Ramos (cell line): ENCODE results near the gene GPR107.

ENCODE experiments used
- in situ Hi-C: fragments of 300-500 bp; cut with MboI; formaldehyde crosslinking; loops from one replicate; pipeline ENCODE4 v1.14.3; 2022; ENCODE audit warnings: low sequenced_read_pairs; ENCODE audit not compliant: unreplicated experiment

Gene GPR107

DNA sequence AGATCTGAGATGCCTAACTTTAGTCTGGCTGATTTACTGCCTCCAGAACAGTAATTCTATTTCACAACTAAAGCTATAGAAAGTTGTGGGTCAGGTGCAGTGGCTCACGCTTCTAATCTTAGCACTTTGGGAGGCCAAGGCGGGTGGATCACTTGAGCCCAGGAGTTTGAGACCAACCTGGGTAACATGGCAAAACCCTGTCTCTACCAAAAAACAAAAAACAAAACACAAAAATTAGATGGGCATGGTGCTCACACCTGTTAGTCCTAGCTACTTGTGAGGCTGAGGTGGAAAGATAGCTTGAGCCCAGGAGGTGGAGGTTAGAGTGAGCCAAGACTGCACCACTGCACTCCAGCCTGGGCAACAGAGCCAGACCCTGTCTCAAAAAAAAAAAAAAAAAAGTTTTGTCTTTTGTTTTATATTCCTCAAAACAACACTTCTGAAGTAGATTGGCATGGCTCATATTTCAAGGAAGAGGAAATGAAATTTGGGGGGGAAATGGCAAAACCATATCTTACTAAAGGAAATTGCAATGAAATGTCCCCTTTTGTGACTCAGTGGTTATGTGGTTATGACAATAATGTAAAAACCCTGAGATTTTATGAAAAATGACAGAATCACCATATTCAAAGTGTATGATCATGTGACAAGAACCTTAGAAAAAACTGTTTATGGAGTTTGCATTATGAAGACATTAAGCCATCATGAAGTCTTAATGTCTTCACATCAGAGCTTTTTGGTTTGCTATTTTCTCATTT, 26.9 kb upstream of the GPR107 start:
- in situ Hi-C loops = no loop called here

DNA sequence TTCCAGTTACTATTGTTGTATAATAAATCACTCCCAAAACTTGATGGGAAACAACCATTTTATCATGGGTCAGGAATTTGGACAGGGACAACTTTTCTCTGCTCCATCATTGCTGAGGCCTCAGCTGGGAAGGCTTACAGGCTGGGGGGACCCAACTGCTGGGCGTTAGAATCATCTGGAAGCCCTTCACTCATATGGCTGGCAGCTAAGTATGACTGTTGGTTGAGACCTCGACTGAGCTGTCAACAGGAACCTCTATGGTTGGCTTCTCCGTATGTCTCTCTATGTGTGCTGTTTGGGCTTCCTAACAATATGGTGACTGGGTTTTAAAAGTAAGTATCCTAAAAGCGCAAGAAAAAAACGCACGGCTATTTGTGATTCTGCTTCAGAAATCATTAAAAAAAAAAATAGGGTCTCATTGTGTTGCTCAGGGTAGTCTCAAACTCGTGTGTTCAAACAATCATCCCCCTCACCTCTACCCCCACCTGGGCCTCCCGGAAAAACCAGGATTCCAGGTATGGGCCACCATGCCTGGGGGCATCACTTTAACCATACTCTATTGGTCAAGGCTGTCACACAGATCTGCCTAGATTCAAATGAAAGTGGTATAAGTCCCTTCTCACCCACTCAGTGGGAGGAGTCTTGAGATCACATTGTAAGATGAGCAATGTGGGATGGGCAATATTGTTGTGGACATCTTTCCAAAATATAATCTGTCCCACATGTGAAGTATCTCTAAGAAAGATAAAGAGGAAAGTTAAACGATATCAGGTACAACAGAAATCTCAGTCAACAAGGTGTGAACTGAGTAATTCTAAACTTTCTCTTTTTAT, 26.0 kb upstream of the GPR107 start:
- in situ Hi-C loops = no loop called here

DNA sequence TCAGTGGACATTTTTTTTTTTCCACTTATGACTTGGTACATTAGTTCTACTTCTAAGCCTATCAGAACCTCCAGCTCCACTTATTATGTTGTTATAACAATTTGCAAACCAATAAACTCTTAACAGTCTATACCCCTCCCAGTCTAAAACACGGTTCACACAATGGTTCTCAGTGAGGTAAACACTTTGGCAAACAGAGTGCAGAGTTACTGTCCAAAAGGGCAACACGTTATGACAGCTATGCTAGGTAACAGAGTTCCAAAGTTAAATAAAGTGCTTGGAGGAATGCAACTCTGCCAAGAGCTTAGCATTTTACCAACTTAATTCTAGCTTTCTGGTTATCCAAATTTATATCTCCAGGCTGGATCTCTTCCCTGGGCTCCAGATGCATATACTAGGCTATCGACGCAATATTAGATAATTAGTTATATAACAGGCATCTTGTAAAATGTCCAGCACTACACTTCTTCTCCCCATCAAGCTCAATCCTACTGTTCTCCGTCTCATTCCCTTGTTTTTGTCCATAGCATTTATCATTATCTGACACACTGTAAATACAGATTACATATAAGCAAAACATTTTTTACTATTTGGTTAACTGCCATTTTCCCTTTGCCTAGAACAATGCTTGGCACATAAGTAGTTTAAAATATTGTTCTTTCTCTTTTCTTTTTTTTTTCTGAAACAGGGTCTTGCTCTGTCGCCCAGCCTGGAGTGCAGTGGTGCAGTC, 25.0 kb upstream of the GPR107 start:
- in situ Hi-C loops = no loop called here

DNA sequence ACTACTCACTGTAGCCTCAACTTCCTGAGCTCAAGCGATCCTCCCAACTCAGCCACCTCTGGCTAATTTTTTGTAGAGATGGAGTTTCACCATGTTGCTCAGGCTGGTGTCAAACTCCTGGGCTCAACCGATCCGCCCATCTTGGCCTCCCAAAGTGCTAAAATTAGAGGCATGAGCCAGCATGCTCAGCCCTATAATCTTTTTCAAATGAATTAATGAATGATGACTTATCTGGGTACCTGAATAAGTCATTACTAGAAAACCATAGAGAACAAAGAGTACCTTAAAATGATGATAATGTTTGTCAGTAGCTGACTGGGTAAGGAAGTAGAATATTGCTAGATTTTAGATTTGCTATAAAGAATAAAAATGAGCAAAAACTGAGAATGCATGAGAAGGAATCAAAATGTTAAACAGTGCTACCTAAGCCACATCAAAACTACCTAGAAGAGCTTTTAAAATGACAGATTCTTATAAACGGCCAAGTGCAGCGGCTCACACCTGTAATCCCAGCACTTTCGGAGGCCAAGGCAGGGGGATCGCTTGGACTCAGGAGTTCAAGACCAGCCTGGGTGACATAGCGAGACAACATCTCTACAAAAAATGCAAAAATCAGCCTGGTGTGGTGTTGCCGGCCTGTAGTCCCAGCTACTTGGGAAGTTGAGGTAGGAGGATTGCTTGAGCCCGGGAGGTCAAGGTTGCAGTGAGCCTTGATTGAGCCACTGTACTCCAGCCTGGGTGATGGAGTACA, 24.3 kb upstream of the GPR107 start:
- in situ Hi-C loops = no loop called here

DNA sequence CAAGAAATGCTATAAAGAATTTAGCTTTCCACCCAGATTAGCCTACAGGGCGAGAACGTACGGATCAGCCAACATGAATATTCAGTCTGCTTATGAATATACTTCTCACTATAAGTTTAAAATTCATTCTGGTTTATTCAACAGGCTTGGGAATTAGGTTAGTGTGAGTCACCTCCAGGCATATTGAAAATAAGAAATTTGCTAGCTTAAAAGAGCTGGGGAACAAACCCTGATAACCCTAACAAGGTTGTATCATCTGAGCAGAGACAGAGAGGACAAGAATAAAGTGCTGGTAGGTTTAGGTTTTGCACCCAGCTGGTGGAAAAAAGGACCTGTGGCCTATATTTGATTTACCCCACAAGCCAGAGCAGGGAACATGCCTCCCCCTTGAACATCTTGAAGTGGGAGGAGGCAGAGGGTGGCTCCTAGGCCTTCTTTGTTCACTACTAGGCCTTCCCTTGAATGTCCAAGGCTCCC, 23.0 kb upstream of the GPR107 start:
- in situ Hi-C loops = no loop called here

DNA sequence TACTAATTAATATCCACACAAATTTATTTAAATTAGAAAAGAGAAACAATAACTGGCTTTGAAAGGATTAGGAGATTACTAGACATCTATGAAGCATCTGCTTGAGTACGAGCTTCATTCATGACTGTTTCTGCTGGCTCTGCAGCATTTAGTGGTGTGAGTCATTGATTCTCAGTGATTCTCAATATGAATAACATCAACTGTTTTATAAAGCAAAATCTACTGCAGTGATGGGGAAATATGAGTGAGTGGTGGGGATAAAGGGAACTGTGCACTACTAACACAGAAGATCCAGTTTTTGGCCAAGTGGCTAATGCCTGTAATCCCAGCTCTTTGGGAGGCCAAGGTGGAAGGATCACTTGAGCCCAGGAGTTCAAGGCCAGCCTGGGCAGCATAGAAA, 19.1 kb upstream of the GPR107 start:
- in situ Hi-C loops = no loop called here

DNA sequence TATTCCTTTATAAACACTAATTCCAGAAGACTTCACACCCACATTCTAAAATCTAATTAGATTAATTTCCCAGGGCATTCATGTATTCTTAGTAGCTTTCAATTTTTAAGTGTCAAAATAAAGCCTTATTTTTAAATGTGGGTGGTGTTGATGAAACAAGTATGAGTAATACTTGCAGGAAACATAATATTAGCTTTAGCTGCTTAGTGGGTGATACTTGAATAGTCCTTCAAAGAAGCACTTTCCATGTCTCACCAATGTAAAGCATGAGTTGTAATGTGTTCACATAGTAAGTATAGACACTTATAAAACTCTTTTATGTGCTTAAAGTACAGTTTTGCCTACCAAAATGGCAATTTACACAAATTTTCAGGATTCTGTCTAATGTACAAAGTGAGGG, 17.6 kb upstream of the GPR107 start:
- in situ Hi-C loops = no loop called here

DNA sequence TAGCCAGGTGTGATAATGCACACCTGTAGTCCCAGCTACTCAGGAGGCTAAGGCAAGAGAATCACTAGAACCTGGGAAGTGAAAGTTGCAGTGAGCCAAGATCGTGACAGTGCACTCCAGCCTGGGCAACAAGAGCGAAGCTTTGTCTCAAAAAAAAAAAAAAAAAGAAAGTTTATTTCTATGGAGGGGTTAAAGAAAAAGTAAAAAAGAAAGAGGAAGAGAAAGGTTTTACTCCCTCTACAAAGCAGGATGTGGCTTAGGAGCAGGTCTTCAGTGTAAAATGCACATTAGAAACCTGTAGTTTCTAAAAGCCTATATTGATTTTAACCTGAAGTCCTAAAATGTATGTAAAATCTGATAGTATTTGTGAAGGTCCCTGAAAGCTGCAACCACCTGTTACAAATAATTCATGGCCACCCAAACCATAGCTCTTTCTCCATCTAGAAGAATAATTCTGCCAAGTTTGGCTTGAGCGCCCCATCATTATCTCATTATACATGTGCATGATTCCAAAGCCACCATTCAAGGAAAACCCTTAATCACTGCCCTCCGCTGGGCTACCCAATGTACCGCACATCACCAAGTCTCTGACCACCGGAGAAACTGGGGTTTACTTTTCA, 14.1 kb upstream of the GPR107 start:
- in situ Hi-C loops = no loop called here

DNA sequence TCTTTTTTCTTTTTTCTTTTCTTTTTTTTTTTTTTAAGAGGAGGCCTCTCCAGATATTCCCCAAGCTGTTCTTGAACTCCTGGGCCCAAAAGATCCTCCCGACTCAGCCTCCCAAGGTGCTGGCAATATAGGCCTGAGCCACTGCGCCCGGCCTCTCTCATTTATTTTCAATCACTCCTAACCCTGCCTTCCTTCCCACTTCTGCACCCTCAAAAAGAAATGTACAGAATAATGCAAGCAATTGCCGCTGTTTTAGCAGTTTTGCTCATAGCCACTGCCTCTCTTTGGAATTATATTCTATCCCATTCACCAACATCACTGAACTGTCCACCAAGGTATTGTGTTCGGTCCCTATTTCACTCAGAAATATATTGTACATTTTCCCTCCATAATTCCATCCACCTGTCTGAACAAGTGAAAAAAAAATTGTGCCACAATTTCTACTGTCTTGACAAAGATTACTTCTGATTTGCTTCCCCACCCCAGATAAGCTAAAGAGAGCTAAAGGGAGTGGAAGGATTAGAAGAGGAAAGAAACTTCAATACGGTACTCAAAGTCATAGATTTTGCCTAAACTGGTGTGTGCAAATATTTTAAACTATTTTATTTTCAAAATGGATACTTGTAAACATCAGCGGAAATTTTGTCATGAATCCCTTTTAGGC, 12.6 kb upstream of the GPR107 start:
- in situ Hi-C loops = no loop called here

DNA sequence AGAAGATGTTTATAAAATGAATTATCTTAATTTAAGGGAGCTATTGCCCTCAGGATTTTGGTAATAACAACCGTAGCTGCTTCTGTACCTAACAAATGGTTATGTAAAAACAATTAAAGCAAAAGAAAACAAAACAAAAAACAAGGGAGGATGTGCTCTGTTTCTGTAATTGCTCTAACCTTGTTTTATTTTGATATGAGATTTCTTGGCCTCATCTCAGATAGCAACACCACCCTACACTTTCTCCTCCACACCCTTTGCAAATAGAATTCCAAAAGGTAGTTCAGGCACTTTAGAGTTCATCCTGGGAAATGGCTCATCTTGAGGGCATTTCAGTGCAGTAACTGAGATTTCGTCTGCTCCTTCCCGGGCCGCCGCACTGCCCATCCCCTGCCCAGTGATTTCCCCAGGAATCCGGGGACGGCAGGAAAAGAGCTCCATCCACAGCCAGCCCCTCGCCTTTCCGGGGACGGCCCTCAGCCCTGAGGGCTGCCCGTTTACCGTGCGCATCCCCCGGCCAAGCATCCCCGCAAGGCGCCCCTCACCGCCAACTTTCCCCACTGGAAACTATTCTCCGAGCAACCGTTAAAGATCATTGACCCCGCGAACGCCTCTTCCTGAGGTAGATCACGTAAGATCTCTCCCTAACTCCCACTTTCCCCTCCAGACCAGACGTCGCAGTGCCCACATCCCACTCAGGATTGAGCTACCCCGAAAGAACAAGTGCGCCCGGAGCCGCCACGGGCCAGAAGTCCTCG, 11.9 kb upstream of the GPR107 start:
- in situ Hi-C loops = no loop called here

DNA sequence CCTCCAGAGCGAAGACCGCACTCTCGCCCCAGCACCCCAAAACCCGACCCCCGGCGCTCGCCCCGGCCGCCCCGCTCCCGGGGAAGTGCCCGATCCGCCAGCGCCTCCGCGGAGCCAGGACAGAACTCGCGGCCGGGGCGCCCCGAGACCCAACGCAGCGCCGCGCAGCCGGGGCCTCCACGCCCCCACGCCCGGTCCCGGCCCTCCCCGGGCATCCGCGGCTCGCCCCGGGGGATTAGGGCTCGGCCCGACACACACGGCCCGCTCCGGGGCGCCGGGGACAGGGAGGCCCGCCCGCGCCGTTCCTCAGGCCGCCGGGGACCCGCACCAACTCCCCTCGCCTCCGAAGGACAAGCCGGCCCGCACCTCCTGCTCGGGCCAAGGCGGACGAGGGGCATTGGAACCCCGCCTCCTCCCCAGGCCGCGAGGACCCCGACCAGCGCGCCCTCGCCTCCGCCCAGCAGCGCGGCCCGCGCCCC, 11.3 kb upstream of the GPR107 start:
- in situ Hi-C loops = no loop called here

DNA sequence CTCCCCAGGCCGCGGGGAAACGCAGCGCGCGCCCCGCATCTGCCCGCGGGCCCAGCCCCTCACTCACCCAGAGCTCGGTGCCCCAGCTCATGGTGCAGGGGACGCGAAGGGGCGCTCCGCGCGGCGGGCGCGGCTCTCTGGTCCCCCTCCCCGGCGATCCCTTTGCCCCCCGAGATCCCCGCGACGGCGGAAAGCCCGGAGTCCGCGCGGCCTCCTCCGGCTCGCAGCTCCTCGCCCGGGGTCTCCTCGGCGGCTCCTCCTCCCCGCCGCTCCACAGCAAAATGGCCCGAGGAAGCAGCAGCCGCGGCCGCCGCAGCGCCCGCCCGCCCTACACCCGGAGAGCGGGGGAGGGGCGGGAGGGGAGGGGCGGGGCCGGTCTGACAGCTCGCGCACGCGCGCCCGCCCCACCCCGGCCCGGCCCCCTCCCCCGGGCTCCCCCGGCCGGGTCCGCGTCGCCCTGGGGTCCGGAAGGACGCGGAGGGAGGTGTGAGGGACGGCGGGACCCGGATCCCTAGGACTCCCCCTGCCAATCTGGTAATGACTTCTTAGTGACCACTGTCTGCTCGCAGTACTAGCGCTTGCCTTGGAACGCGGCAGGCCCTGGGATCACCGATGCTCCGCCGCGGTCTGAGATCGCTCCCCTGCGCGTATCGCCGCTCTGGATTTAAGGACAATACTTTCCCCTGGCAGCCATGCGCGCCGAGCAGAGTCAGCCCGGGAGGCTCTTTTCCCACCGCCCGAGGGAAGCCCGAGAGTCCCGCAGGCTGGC, 10.6 kb upstream of the GPR107 start, which contains the start of gene FNBP1:
Gene FNBP1 (minus strand): TSS at position 305 of the 769 bp plus-strand sequence. CDS start 214 bp downstream, at position 91.
- in situ Hi-C loops = no loop called here

DNA sequence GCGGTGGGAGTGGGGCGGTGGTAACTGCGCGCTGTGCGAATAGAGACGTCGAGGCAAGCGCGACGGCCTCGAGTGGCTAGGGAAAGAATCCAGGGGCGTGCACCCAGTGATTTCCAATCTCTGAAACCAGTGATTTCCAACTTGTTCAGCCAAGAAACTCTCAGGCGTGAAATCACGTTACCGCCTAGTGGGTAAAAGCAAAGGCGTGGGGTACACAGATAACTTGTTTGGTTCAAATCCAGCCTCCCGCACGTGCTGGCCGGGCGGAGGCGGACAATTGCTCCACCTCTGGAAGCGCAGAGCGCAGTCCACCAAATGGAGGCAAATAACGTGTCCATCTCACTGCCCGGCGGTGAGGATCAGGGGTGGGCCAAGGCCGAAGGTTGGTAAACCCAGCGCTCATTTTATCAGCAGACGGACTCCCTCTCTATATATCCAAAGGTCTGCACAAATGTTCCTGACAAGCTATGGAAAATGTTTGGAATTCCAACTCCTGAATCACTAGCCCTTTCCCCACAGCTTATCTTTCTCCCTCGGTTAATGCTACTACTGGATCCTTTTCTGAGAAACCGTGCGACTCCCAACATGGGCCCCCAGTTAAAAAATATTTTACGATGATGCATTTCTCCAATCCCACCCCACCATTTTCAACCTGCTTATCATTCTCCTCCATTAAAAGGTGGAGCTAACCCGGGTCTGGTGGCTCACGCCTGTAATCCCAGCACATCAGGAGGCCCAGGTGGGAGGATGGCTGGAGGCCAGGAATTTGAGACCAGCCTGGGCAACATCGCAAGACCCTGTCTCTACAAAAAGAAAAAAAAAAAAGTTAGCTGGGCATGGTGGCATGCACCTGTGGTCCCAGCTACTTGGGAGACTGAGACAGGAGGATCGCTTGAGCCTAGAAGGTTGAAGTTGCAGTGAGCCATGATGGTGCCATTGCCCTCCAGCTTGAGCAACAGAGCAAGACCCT, 9.8 kb upstream of the GPR107 start:
- in situ Hi-C loops = no loop called here

DNA sequence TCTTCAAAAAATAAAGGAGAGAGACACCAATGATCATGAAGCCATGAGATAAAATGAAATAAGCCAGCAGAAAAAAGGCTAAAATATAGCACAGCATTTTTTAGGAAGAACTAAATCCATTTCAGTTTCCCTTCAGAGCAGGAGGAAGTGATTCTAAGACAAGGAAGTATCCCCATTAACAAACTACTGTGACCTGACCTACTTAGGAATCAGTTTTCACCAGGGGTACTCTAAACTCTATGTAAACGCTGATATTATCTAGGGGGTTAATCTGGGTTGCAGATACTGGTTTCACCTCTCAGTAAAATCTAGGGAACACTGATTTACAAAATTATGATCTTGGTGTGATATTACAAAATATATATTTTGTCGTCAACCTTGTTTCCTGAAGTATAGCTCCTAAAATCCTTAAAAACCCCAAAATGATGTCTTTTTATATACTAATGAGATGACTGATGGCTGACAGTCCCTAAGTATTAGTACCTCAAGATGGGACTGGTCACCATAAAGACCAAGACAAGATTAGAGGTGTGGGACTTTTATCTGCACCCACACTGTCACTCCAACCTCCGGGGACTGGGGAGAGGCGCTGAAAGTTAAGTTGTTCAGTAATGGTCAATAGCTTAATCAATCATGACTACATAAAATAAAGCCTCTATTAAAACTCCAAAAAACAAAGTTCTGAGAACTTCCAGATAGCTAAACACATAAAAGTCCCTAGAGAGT, 7.8 kb upstream of the GPR107 start:
- in situ Hi-C loops = no loop called here

DNA sequence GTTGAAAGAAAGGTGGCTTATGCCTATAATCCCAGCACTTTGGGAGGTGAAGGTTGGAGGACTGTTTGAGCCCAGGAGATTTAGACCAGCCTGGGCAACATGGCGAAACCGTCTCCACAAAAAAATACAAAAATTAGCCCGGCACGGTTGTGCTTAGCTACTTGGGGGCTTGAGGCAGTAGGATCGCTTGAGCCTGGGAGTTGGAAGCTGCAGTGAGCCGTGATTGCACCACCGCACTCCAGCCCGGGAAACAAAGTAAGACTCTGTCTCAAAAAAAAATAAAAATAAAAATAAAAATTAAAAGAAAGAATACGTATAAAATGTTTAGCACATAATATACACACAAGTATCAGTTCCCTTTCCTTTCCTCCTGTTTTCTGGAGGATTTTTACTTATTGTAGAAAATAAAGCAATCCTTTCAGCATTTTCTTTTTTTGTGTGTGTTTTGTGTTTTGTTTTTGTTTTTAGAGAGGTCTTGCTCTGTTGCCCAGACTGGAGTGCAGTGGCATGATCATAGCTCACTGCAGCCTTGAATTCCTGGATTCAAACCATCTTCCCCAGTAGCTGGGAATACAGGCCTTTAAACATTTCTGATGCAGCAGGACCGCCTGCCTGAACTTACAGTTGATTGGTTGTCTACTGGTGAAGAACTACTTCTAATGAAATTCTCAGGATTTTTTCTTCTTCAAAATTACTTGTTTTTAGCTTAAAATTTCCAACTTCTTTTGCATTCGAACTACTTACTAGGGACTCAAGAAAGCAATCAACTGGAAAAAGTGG, 4.1 kb upstream of the GPR107 start:
- in situ Hi-C loops = no loop called here
